ENCODE measurements around the gene CCDC40. TPM values are rescaled to one million over a fixed set of nuclear protein-coding genes. Genes with fewer than 3 reads are reported as not detected.

The CCDC40 gene
- total and polyA plus RNA-seq, 9 of the 15 experiments (the other 6 are each of a cell fraction or from before 2014, with no cell fraction given) = 0.07 to 0.33 TPM; not detected in 7

GRCh38 chr17:80024206-80024972 lies 12.1 kb upstream of the CCDC40 start:
- H3K9me1 ChIP-seq (ENCODE audit: control insufficient read depth, insufficient read depth, low read length) = no peaks in the 10 kb centered on the region
- FAIRE-seq = peak; percentile 91

More at GRCh38 chr17:80024206-80024972, 12.1 kb upstream of the CCDC40 start:
- intact Hi-C loops (cut with micrococcal nuclease) = no loop called here
- Histone ChIP-seq H3K27me3 (ENCODE audit: control insufficient read depth in 2 of 2, insufficient read depth in 2 of 2, low read length in 2 of 2) (peaks cover 21 to 74% of the 10 kb centered on the region in 2 experiments), H4K20me1 (replicated peaks; ENCODE audit: control insufficient read depth, insufficient read depth, low read length) (no peaks in the 10 kb centered on the region; the same call in none of the 2 replicates), H3K79me2 (ENCODE audit: control insufficient read depth, insufficient read depth, low read length) (no peaks in the 10 kb centered on the region), H3K9ac (ENCODE audit: insufficient read depth in 1 of 2, low read depth in 2 of 2, low read length in 2 of 2) (0 out of 4 replicates have a peak overlapping the region, but pooled peaks of 1 of the 2 experiments have one; percentile 42), H3K9me3 (replicated peaks; ENCODE audit: control insufficient read depth, insufficient read depth, low read depth, low read length) (no peaks in the 10 kb centered on the region), H3K4me1 (replicated peaks in 1 of 2; ENCODE audit: control insufficient read depth in 2 of 2, insufficient read depth in 2 of 2, low read length in 2 of 2) (peaks cover 0 to 17% of the 10 kb centered on the region in 2 experiments; a peak in 2 of 5 replicates), H3K4me2 (ENCODE audit: insufficient read depth, low read length) (no peak overlapping the region), H3K4me3 (no peak overlapping the region), H3K27ac (ENCODE audit: extremely low read depth, low read depth, low read length) (no peak overlapping the region), H2AFZ (ENCODE audit: low read depth, low read length) (no peak overlapping the region), H3K36me3 (ENCODE audit: control insufficient read depth, insufficient read depth, low read length) (no peaks in the 10 kb centered on the region; the same call in 2 of the 3 replicates)
- BruUV-seq (replicated peaks) = no TSS peak
- DNase-seq (ENCODE audit: extremely low read depth in 1 of 4, low spot score in 3 of 4) (no peak), ATAC-seq (peak; percentile 23; the same call in 1 of the 3 replicates)
- in situ Hi-C loops (cut with MboI) = no loop called here
- 3% methylated on average over 9 of the region's 10 CpGs for WGBS (ENCODE audit: insufficient coverage, low coverage, missing lambda C conversion rate)
- CTCF ChIA-PET (ENCODE audit: low intra/inter-chr PET ratio) = no interaction called here
- 0 out of 2 replicates have a peak, but pooled peaks have one; percentile 43 for TF ChIP-seq OTX1 (CRISPR knock-in tag; IDR thresholded peaks at IDR 0.05)
- TF ChIP-seq SREBF2 (CRISPR knock-in tag; IDR thresholded peaks at IDR 0.05) = no peak
- no peak for TF ChIP-seq SLC30A9 (CRISPR knock-in tag; IDR thresholded peaks at IDR 0.05)
- 0 out of 2 replicates have a peak, but pooled peaks have one; percentile 47 for TF ChIP-seq ZBTB26 (CRISPR knock-in tag; IDR thresholded peaks at IDR 0.05)
- no peak; a peak in 1 of 4 replicates for TF ChIP-seq HDAC1 (IDR thresholded peaks at IDR 0.05)
- peak; percentile 36; the same call in 1 of the 2 replicates for TF ChIP-seq ADNP (tag; IDR thresholded peaks at IDR 0.05)
- TF ChIP-seq PHF20 (IDR thresholded peaks at IDR 0.05; ENCODE audit: partially characterized antibody) = peak; percentile 11
- POLR2A ChIA-PET = interaction anchor here (0.9 kb wide), 1 partner anchor 26 kb away, joined by 5 read pairs; no protein-coding TSS in a partner anchor

Measured in K562 (cell line).